Measurements from ENCODE around the gene ATP5PB.
A peak's percentile ranks its signal among the peaks of the same experiment; 100 is the strongest.

ATP5PB gene

GRCh38 chr1:111446967-111447892 is 2.0 kb upstream of the ATP5PB start:
- no peak for DNase-seq

GRCh38 chr1:111448482-111448917 is 764 bp upstream of the ATP5PB start:
- DNase-seq = peak in 1 of 2 experiments; percentile 3

GRCh38 chr1:111449703-111450017 is 396 bp downstream of the ATP5PB start:
- DNase-seq = no peak

- DNase-seq = no peak
These were observed 921 bp downstream of the ATP5PB start for GRCh38 chr1:111450185-111450584.

- no peak for DNase-seq
These were observed 3.3 kb downstream of the ATP5PB start for GRCh38 chr1:111452581-111452980.

GRCh38 chr1:111453706-111454105 is 4.4 kb downstream of the ATP5PB start:
- DNase-seq = no peak

- DNase-seq = no peak
These were observed 5.8 kb downstream of the ATP5PB start for GRCh38 chr1:111454859-111455641.

- no peak for DNase-seq
These were observed 6.4 kb downstream of the ATP5PB start for GRCh38 chr1:111455642-111456031.

- DNase-seq = no peak
These were observed 12.5 kb downstream of the ATP5PB start for GRCh38 chr1:111461765-111462164.

GRCh38 chr1:111462370-111463028 is 13.2 kb downstream of the ATP5PB start:
- DNase-seq = no peak

- DNase-seq = no peak
These were observed 13.9 kb downstream of the ATP5PB start for GRCh38 chr1:111463029-111463683.

- DNase-seq = no peak
These were observed 16.5 kb downstream of the ATP5PB start for GRCh38 chr1:111465754-111466153.

GRCh38 chr1:111466480-111466879 is 17.2 kb downstream of the ATP5PB start:
- DNase-seq = no peak

- DNase-seq = no peak
These were observed 18.8 kb downstream of the ATP5PB start for GRCh38 chr1:111467865-111468716.

GRCh38 chr1:111468717-111469100 is 19.4 kb downstream of the ATP5PB start:
- DNase-seq = no peak

GRCh38 chr1:111469539-111469938 is 20.3 kb downstream of the ATP5PB start:
- DNase-seq = no peak

GRCh38 chr1:111470596-111470995 is 21.3 kb downstream of the ATP5PB start:
- no peak for DNase-seq

- peak; percentile 91 to 92 for DNase-seq
These were observed 21.7 kb downstream of the ATP5PB start for GRCh38 chr1:111471012-111471411.

GRCh38 chr1:111471538-111471937 is 22.3 kb downstream of the ATP5PB start:
- no peak for DNase-seq

GRCh38 chr1:111474106-111474505 is 24.8 kb downstream of the ATP5PB start:
- DNase-seq = no peak

GRCh38 chr1:111474521-111474920 is 25.3 kb downstream of the ATP5PB start:
- no peak for DNase-seq

- DNase-seq = no peak
These were observed 26.4 kb downstream of the ATP5PB start for GRCh38 chr1:111475701-111476100.
